ENCODE data around the gene POLR1D.

POLR1D gene, protein sequence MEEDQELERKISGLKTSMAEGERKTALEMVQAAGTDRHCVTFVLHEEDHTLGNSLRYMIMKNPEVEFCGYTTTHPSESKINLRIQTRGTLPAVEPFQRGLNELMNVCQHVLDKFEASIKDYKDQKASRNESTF

DNA sequence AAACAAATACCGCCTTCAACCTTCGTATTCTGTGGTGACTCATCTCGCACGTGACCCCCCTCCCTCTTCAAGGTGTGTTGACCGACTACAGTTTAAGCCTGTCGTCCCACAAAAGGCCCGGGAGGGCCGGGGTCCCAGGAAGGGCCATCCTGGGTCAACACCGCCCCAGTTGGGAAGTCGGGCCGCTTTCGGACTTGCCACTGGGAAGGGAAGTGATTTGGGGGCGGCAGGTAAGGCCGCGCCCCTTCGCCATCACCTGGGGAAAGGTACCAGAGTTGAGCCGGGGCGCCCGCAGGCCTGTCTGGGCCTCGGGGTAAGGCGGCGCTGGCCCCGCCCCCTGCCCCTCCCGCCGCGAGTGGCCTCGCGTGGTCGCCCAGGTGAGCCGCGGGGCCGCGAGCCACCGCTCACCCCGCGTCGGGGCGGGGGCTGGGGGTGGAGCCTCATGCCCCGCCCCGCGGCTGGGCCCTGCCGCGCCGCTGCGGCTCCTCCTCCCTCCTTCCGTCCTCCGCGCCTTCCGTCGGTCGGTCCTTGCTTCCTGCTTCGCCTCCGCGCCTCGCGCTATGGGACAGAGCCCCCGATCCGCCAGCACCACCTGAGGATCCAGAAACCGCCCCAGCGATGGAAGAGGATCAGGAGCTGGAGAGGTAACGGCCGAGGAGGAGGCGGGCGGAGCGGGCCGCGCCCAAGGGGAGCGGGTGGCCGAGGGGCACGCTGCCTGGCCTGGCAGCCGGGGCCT is at the start of gene POLR1D:
Gene POLR1D (plus strand): TSS at position 527 of the 736 bp plus-strand sequence. CDS start 92 bp downstream, at position 619.
- peak; percentile 84 for DNase-seq (ENCODE audit: low read depth)

DNA sequence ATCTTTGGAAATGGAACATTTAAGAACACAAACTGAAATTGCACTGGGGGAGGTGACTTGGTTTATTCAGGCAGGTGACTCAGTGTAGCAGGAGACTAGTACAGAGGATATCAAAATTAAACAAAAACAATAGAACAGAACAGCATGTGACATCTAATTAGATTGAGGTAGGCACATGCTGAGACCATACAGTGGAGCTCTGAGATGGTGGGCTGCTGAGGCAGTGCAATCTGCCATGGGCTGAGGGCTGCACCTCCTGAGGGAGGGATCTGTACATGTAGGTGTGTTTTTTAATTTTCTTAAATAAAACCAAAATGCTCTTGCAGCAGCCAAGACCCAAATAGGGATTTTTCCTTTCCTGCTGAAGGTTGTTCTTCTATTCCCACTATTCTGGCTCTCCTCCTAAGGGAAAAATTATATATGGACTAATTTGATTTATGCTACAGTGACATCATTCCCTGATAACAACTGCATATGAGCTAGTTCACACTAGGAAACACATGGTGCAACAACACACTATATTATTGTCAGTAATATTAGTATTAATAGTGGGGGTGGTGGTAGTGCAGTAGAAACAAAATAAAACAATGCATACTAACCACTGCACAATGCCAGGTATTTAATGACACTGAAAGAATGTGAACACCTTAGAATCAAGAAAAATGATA is 49.3 kb upstream of the POLR1D start:
- DNase-seq (ENCODE audit: low read depth) = no peak

DNA sequence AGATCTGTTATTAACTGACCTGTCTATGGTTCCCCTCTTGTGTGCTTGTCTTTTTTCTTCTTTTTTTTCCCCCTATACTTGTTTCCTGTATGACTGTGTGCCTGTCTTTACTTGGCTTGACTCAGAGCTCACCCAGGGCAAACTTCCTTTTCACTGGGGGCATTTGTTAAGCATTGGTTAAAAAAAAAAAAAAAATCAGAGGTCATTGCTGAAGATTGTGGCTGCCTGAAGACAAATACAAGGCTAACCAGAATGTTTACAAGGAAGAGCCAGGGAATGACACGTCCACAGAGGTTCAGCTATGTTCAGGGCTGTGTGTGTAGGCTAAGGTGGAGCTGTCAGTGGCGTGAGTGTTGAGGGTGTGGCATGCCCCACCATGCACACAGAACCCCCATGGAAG is 48.4 kb upstream of the POLR1D start:
- DNase-seq (ENCODE audit: low read depth) = peak; percentile 88

DNA sequence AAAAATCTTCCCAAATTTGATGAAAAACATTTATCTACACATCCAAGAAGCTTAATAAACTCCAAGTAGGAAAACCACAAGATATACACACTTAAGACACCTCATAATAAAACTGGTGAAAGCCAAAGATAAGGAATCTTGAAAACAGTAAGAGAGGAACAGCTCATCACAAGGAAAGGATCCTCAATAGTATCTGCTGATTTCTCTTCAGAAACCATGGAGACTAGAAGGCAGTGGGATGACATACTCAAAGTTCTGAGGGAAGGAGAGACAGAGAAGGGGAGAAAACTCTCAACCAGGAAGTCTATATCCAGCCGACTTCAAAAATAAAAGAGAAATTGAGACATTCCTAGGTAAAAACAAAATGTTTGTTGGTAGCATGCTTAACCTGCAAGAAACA is 47.0 kb upstream of the POLR1D start:
- DNase-seq (ENCODE audit: low read depth) = no peak

DNA sequence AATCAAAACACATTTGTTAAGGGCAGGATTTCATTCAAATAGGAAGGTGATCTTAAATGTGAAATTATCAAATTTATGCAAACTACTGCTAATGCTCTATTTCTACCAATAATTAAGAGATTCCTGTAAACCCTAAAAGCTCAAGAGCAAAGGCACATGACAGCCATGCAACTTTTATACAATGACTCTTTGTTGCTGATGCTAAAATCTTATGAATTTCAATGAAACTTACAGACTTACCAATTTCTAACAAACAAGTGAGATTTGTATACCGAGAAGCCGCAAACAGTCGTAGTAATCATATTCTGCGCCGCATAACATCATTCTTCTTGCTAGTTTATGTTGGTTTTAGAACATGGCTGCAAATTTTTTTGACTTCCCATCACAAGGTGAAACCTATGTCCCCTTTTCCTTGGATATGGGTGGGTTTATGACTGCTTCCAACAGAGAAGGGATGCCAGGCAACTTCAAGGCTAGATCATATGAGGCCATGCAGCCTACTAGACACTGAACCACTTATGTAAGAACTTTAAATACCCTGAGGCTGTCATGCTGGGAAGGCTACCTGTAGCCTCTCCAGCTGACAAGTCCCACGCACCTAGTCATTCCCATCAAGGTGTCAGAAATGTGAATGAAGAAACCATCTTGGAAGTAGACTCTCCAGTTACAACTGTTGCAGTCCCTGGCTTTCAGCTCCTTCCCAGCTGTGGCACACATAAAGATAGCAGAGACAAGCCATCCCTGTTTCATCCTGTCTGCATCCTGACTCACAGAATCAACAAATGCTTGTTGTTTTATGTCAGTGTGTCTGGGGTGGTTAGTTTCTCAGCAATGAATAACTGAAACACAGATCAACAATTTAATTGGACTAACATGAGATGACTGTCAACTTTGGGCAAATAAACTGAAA is 43.3 kb upstream of the POLR1D start:
- DNase-seq (ENCODE audit: low read depth) = peak; percentile 46

DNA sequence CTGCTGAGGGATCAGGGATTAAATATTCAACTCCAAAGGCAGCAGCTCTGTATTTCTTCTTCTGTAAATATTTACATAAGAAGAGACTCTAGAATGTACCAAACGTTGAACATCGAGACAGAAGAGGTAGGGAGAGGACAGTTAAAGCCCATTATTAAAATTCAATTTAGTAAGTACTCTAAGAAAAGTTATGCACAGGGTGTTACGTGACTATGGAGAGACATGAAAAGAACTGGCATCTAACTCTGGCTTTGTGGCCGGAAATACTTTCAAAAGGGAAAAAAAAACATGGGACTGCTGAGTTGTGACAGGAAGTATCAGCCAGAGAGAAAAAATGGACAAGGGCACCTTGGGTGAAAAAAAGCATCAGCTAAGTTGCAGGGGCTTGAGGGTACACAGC is 38.0 kb upstream of the POLR1D start:
- peak; percentile 15 for DNase-seq (ENCODE audit: low read depth)

DNA sequence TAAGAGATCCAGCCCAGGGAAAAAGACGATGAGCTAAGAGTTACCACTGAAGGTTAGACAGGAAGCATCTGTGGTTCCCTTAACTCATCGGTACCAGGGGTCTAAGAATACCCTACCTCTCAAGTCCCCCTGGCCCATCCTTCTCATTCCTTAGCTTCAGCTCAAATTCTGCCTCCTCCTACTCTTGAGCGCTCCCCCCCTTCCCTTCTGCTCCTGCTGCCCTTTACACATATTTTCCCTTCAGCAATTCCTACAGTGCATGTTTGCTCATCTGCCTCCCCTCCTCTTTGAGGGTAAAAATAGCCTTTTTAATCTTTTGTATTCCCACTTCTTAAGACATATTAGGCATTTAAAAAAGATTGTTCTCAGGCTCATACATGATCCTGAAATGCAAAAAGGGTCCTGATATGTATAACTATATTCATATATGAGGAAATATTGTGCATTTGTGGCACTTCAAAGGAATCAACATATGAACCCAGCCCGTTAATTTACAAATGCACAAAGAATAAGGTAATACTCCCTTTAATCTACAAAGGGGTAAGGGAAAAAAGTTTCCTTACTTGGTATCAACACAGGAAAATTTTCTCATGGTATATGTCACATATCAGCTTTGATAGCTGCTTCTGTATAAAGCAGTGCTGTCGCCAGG is 34.5 kb upstream of the POLR1D start:
- no peak for DNase-seq (ENCODE audit: low read depth)

DNA sequence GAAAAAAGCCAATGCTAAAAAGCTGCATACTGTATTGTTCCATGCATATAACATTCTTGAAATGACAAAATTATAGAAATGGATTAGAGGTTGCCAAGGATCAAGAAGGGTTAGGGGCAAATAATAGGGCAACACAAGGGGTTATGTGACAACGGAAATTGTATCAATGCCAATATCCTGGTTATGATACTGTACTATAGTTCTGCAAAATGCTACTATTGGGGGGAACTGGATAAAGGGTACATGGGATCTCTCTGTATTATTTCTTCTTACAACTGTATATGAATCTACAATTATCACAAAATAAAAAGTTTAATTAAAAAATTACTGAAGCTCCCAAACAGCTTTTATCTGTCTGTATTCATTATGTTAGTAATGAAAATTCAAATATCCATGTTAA is 33.3 kb upstream of the POLR1D start:
- DNase-seq (ENCODE audit: low read depth) = no peak

DNA sequence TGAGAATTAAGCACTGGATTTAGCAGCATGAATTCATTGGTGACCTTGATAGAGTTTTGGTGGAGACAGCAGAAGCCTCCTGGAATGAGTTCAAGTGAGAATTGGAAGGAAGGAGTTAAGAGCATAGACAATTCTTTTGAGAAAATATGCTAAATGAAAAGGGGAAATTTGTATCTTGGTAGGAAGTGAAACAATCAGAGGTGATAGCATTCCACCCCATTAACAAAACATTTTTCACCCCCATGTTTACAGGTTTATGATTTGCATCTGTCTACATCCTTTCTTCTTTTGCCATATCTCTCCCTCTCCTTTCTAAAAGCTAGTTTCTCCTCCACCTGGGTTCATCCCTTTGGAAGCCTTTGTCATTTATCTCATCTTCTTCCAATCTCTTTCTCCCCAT is 28.8 kb upstream of the POLR1D start:
- no peak for DNase-seq (ENCODE audit: low read depth)

DNA sequence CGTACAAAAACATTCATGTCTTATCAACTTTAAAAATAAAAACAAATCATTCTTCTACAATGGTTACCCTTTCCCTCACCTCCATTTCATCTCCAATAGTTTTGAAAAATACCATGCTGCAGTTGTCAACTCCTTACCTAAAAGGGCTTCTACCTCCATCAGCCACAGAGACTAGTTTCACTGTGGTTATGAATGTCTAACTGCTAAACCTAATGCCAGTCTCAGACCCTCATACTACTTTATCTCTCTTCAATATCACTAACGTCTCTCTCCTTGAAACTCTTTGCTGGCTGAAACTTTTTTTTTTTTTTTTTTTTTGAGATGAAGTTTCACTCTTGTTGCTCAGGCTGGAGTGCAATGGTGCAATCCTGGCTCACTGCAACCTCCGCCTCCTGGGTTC is 28.4 kb upstream of the POLR1D start:
- no peak for DNase-seq (ENCODE audit: low read depth)

DNA sequence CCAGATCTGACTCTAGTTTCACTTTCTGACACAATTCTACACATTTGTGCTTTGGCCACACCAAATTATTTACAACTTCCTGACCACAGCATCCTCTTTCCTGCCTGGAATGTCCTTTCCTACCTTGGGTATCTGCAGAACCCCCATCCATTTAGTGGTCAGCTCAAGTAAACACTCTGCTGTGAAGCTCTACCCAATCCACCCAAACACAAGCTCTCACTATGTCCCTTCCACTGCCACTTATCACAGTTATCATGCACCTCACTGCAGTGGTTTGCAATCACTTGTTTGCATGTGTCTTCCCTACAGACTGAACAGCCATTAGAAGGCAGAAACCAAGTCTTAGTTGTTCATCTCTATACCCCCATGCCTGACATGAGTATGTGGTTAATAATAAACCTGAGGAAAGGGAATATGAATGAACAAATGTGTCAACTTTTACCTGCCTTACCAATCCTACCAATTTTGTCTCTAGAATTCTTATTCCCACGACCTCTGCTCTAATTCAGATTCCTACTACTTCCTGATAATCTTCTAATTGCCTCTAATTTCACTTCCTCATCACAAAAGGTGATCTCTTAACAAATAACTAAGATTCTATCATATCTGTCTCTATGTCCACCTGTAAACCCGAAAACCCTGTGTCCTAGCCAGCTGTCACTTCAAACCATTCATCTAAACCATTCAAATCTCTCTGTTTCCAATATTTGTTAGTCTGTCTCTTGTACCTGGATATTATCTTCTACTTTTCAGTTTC is 26.5 kb upstream of the POLR1D start:
- DNase-seq (ENCODE audit: low read depth) = peak; percentile 25

DNA sequence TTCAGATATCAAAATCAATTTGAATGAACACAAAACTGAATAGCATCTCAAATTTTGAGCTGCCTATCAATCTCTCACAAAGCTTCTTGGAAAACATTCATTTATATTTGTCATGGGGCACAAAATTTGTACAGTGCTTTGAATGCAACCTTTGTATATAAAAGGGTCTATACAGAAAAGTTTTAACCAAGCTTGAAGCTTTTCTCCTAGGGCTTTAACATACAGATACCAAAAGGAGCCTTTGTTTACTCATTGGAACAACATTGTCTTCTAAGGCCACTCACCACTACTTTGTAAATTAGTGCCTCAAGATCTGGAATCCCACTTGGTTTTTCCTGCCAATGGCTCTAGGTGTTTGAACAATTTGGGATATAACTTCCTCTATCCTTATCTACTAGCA is 22.6 kb upstream of the POLR1D start:
- no peak for DNase-seq (ENCODE audit: low read depth)

DNA sequence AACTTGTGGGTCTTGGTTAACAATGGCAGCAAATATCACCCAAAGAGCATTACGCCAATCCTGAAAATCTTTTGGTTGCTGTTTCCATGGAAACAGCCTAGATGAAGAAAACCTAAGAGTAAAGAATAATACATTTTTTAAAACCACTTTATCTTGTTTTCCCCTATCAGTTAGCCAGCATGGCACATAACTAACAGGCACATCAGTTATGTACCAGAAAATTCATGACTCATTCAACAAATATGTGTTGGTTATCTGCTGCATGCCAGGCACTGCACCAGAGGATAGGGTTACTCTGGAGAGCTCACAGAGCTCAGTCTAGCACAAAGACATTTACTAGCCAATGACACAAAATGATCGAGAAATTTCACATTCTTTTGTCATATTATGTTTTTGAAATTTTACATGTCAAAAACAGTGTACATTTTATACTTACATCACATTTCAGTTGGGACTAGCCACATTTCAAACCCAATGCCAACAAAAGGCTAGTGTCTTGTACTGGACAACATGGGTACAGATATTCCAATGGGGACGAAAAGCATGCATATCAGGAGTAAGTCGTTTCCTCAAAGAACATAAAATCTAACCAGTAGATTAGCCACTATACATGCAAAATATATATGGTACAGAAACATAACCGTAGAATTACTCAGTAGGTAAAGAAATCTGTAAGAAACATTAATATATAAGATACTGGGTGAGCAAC is 21.7 kb upstream of the POLR1D start:
- DNase-seq (ENCODE audit: low read depth) = peak; percentile 87

DNA sequence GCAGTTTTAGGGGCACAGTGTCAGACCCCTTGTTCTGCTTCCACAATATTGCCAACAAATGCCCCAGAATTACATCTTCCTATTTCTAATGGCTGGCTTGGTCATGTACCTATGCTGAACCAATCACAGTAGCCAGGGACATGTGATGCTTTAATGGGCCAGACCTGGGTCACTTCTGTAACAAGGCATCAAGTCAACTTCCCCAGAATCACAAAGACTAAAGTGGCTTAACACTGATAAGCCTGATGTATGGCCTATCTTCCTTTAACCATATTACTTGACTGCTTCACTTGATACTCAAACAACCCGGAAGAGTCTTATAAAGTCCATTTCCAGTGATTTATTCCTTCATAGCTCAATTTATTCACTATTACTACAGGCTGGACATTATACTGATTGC is 21.0 kb upstream of the POLR1D start:
- DNase-seq (ENCODE audit: low read depth) = no peak

DNA sequence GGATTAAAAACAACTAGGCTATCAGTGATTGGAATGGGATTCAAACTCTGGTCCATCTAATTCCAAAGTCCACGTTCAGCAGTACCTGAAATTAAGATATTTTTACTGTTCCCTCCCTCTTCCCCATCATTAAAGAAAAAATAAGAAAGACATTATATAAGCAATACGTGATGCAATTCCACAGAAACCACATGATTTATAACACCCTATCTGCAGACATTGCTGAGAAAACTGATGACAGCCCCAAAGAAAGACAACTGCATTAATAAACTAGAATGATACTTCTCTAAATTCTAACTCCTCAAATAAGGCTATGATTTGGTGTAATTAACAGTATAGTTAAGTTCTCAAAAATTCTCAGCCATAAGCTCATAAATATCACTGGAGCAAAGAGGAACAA is 20.5 kb upstream of the POLR1D start:
- DNase-seq (ENCODE audit: low read depth) = no peak

DNA sequence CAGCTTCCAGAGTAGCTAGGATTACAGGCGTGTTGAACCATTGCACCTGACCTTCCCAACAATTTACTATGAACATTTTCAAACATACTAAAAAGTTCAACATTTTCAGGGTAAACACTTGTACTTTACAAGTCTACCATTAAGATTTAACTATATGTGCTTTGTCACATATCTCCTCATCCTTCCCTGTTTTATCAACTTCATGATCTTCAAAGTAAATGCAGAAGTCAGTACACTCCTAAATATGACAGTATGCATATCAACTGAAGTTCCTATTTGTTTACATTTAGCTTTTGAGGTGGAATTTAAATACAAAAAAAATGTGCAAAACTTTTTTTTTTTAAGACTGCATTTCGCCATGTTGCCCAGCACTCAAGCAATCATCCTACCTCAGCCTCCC is 19.9 kb upstream of the POLR1D start:
- DNase-seq (ENCODE audit: low read depth) = no peak

DNA sequence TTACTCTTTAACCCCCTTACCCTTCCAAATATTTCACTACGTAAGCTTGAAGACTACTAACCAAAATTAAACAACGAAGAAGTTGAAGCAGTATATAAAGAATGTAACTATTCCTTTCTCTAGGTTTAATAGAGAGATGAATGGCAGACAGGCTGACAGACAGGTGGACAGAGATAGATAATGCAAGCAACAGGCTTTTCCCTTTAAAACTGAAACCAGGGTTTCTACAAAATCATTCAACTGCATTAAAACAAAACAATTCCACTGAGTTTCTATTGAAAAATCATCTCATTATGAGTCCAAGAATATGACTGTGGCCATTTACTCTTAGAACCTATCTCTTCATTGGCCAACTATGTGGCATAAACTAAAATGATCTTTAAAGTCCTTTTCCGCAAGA is 16.6 kb upstream of the POLR1D start:
- no peak for DNase-seq (ENCODE audit: low read depth)

DNA sequence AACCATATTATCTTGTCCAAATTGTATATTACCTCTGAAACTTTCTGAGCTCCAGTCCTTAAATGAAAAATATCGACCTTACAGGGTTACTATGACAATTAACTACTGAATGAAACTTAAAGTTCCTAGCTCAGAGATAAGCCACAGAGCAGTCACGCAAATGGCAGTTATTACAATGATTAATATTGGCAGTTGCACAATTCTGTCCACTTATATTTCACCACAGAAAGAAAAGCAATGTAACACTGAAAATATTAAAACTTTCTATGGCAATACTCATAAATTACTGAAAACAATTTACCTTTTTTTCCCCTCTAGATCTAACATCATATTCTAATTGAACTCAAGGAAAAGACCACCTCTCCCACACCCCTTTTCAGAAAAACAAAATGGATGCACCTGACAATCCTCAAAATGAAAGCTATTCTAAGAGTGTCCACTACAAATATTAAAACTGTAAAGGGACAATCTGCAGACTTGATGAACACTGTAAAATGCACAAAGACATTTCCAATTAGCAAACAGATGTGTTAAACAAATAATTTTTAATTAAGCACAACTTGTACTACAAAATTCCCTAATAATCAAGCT is 16.0 kb upstream of the POLR1D start:
- no peak for DNase-seq (ENCODE audit: low read depth)

DNA sequence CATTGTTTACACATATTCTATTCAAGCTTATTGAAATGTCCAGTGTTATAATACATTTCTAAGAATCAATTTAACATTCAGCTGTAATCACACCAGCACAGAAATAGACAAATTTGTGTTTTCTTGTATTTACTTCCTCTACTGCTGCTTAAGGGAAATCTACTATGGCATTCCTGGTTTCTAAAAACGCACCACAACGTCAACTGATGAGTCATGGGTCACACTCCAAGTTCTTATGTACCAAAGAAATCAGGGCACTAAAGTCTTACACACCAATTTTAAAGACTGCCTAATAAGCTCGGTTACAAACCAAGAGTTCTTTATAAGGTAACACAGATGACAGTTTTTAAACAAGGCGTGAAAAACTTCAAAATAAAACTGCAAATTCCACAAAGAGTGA is 14.6 kb upstream of the POLR1D start:
- DNase-seq (ENCODE audit: low read depth) = peak; percentile 78

DNA sequence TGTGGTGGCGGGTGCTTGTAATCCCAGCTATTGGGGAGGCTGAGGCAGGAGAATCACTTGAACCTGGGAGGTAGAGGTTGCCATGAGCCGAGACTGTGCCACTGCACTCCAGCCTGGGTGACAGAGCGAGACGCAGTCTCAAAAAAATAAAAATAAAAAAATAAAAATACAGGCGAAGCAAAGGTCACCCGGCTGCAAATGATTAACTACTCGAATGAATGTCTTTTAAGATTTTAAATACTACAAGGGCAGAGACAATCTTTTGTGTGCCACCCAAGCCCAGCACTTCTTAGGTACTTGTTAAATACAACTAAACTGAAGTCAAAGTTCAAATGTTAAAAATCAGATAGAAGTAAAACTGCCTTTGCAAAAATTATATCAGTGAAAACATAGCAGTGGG is 8.1 kb upstream of the POLR1D start:
- no peak for DNase-seq (ENCODE audit: low read depth)
